ENCODE data around the gene SVEP1. TPM values are rescaled to one million over a fixed set of nuclear protein-coding genes. Genes with fewer than 3 reads are reported as not detected.
A peak's percentile ranks its signal among the peaks of the same experiment; 100 is the strongest.
"Not testable (repeated sequence)": the region's sequence is repeated elsewhere in the genome, so short reads cannot be mapped to it uniquely, and the experiment has no call there.

SVEP1 gene
- total RNA-seq, 1 experiment from 2014 or later, result 21.9 TPM

DNA sequence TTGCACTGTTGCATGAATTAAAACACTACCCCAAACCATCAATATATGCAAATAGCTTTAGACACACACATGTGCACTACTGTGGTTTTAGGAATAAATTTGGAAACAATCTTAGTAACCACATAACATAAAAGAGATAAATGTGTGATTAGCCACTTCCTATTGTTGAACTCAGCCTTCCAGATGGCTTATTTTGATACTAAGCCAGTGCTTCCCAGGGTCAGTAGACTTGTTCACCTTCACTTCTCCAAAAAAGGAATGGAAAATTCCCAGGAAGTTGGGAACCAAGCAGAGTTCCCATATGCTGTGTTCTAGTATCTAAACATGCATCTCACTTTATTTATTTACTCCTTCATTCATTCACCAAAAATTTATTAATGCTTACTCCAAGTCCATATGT, 47.8 kb downstream of the SVEP1 start:
- CTCF ChIA-PET, result no interaction called here
- Mint-ChIP-seq H3K4me1 (ENCODE audit: insufficient read depth, unreplicated experiment) (peaks cover 13% of the 10 kb centered on the region), H3K36me3 (ENCODE audit: insufficient read depth, unreplicated experiment) (no peaks in the 10 kb centered on the region), H3K27me3 (ENCODE audit: insufficient read depth, unreplicated experiment) (no peaks in the 10 kb centered on the region), H3K9me3 (ENCODE audit: unreplicated experiment) (peaks cover 8% of the 10 kb centered on the region), H3K4me3 (ENCODE audit: unreplicated experiment) (no peak overlapping the region), H3K27ac (ENCODE audit: low read depth, unreplicated experiment) (no peak overlapping the region)
- DNase-seq (ENCODE audit: unreplicated experiment), result no peak
- intact Hi-C loops (cut with micrococcal nuclease), result no loop called here
- BruUV-seq (replicated peaks), result no TSS peak
- POLR2A ChIA-PET, result interaction anchor here (1.0 to 1.6 kb wide), 2 partner anchors 9 to 24 kb away, joined by 3 to 9 read pairs; no protein-coding TSS in a partner anchor
- TF ChIP-seq CTCF (IDR thresholded peaks at IDR 0.05; ENCODE audit: unreplicated experiment), result no peak

GRCh38 chr9:110531241-110531640, 48.3 kb downstream of the SVEP1 start:
- intact Hi-C loops (cut with micrococcal nuclease); CTCF ChIA-PET; H3K27me3 Mint-ChIP-seq (ENCODE audit: insufficient read depth, unreplicated experiment); BruUV-seq (replicated peaks); H3K36me3 Mint-ChIP-seq (ENCODE audit: insufficient read depth, unreplicated experiment); DNase-seq (ENCODE audit: unreplicated experiment); H3K4me3 Mint-ChIP-seq (ENCODE audit: unreplicated experiment); H3K9me3 Mint-ChIP-seq (ENCODE audit: unreplicated experiment); H3K27ac Mint-ChIP-seq (ENCODE audit: low read depth, unreplicated experiment): not testable (repeated sequence)
- POLR2A ChIA-PET, result interaction anchor here (1.4 to 1.6 kb wide), 2 partner anchors 10 kb away, joined by 4 to 9 read pairs; no protein-coding TSS in a partner anchor
- peaks cover 13% of the 10 kb centered on the region for H3K4me1 Mint-ChIP-seq (ENCODE audit: insufficient read depth, unreplicated experiment)

GRCh38 chr9:110528645-110529044, 50.9 kb downstream of the SVEP1 start:
- no TSS peak for BruUV-seq (replicated peaks)
- CTCF ChIA-PET, result interaction anchor here (0.6 kb wide), 1 partner anchor 186 kb away, joined by 3 read pairs; no protein-coding TSS in a partner anchor
- no peak overlapping the region for H3K4me3 Mint-ChIP-seq (ENCODE audit: unreplicated experiment)

DNA sequence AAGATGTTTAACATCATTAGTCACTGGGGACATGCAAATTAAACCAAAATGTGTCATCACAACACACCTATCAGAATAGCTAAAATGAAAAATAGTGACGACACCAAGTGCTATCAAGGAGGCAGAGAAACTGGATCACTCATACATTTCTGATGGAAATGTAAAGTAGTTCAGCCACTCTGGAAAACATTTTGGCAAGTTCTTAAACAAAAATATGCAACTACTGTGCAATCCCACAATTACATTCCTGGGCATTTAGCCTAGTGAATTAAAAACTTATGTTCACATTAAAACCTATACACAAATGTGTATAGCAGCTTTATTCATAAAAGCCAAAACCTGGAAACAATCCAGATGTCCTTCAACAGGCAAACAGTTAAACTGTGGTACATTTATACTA, 53.1 kb downstream of the SVEP1 start:
- no TSS peak for BruUV-seq (replicated peaks)

More at GRCh38 chr9:110528645-110529044, 50.9 kb downstream of the SVEP1 start:
- POLR2A ChIA-PET, result no interaction called here
- Mint-ChIP-seq H3K4me1 (ENCODE audit: insufficient read depth, unreplicated experiment) (peaks cover 17% of the 10 kb centered on the region), H3K9me3 (ENCODE audit: unreplicated experiment) (peaks cover 8% of the 10 kb centered on the region), H3K36me3 (ENCODE audit: insufficient read depth, unreplicated experiment) (no peaks in the 10 kb centered on the region), H3K27me3 (ENCODE audit: insufficient read depth, unreplicated experiment) (no peaks in the 10 kb centered on the region), H3K27ac (ENCODE audit: low read depth, unreplicated experiment) (no peak overlapping the region)
- DNase-seq (ENCODE audit: unreplicated experiment), result no peak
- intact Hi-C loops (cut with micrococcal nuclease), result no loop called here
- TF ChIP-seq CTCF (IDR thresholded peaks at IDR 0.05; ENCODE audit: unreplicated experiment), result no peak

More for the DNA sequence above, 53.1 kb downstream of the SVEP1 start:
- H3K36me3 Mint-ChIP-seq (ENCODE audit: insufficient read depth, unreplicated experiment), result no peaks in the 10 kb centered on the region
- intact Hi-C loops (cut with micrococcal nuclease), result no loop called here
- no peak overlapping the region for H3K4me3 Mint-ChIP-seq (ENCODE audit: unreplicated experiment)
- ChIA-PET CTCF (no interaction called here), POLR2A (interaction anchor here (0.6 to 0.9 kb wide), 2 partner anchors 12 to 410 kb away, joined by 3 to 5 read pairs; no protein-coding TSS in a partner anchor)
- H3K4me1 Mint-ChIP-seq (ENCODE audit: insufficient read depth, unreplicated experiment), result peaks cover 7% of the 10 kb centered on the region
- H3K27me3 Mint-ChIP-seq (ENCODE audit: insufficient read depth, unreplicated experiment), result no peaks in the 10 kb centered on the region
- peaks cover 8% of the 10 kb centered on the region for H3K9me3 Mint-ChIP-seq (ENCODE audit: unreplicated experiment)
- TF ChIP-seq CTCF (IDR thresholded peaks at IDR 0.05; ENCODE audit: unreplicated experiment), result no peak
- peak; percentile 66 for DNase-seq (ENCODE audit: unreplicated experiment)
- no peak overlapping the region for H3K27ac Mint-ChIP-seq (ENCODE audit: low read depth, unreplicated experiment)

Measured in MCF 10A (cell line).